Activated CD4-positive, alpha-beta T cell treated with anti-CD3 and anti-CD28 coated beads for 1 hour (primary cell): Measurements from ENCODE around the gene HMX1.

Experiments used
- DNase-seq: peaks from one replicate; pipeline ENCODE4 v3.0.0-alpha.2; 2020

The HMX1 gene

GRCh38 chr4:8909548-8909947, 37.9 kb upstream of the HMX1 start:
- no peak for DNase-seq

GRCh38 chr4:8908206-8908893, 36.7 kb upstream of the HMX1 start:
- DNase-seq: no peak

- no peak for DNase-seq
Measured at GRCh38 chr4:8907596-8908205, 36.1 kb upstream of the HMX1 start.

- DNase-seq: peak; percentile 3
Measured at GRCh38 chr4:8906991-8907595, 35.5 kb upstream of the HMX1 start.

- DNase-seq: no peak
Measured at GRCh38 chr4:8906668-8906970, 35.0 kb upstream of the HMX1 start.

GRCh38 chr4:8905773-8906667, 34.4 kb upstream of the HMX1 start:
- DNase-seq: no peak

- DNase-seq: no peak
Measured at GRCh38 chr4:8905226-8905772, 33.7 kb upstream of the HMX1 start.

- DNase-seq: no peak
Measured at GRCh38 chr4:8904666-8905065, 33.0 kb upstream of the HMX1 start.

GRCh38 chr4:8904041-8904501, 32.4 kb upstream of the HMX1 start:
- no peak for DNase-seq

- no peak for DNase-seq
Measured at GRCh38 chr4:8901335-8901734, 29.7 kb upstream of the HMX1 start.

GRCh38 chr4:8900588-8900987, 28.9 kb upstream of the HMX1 start:
- no peak for DNase-seq

- DNase-seq: no peak
Measured at GRCh38 chr4:8898419-8898818, 26.8 kb upstream of the HMX1 start.

GRCh38 chr4:8897251-8898167, 25.9 kb upstream of the HMX1 start:
- DNase-seq: no peak

GRCh38 chr4:8896506-8896905, 24.9 kb upstream of the HMX1 start:
- DNase-seq: no peak

- no peak for DNase-seq
Measured at GRCh38 chr4:8896071-8896470, 24.4 kb upstream of the HMX1 start.

GRCh38 chr4:8895295-8895694, 23.7 kb upstream of the HMX1 start:
- DNase-seq: no peak

- DNase-seq: no peak
Measured at GRCh38 chr4:8894424-8894816, 22.8 kb upstream of the HMX1 start.

- no peak for DNase-seq
Measured at GRCh38 chr4:8893624-8894423, 22.2 kb upstream of the HMX1 start.

- no peak for DNase-seq
Measured at GRCh38 chr4:8893227-8893623, 21.6 kb upstream of the HMX1 start.

- no peak for DNase-seq
Measured at GRCh38 chr4:8892556-8893226, 21.1 kb upstream of the HMX1 start.
